CD8-positive, alpha-beta memory T cell (primary cell): ENCODE results near the gene FAM222A. TPM values are rescaled to one million over a fixed set of nuclear protein-coding genes. Genes with fewer than 3 reads are reported as not detected.

ENCODE experiments used
- CTCF ChIA-PET: fragments of 350-600 bp; sonication (Branson Sonifier 250); formaldehyde crosslinking; loops from one replicate; lab custom pipeline; 2021; ENCODE audit warnings: antibody characterized with exemption; lab: Charles Lee
- POLR2A ChIA-PET: fragments of 350-600 bp; sonication (Branson Sonifier 250); formaldehyde crosslinking; loops from one replicate; lab custom pipeline; 2021; ENCODE audit warnings: antibody characterized with exemption; lab: Charles Lee
- DNase-seq, 5 donors: peaks; one replicate each; pipeline versions ENCODE4 v3.0.0 to v3.0.0-alpha.2; 2020 to 2022; ENCODE audit warnings: mixed read lengths in 1 of 5
- H3K27ac ChIP-seq: one replicate; pipeline ENCODE4 v1.7.0; 2013; ENCODE audit warnings: low read depth, mild to moderate bottlenecking, low read length, moderate library complexity
- H3K27me3 ChIP-seq: 2 replicates; pipeline ENCODE4 v1.7.0; 2013; ENCODE audit warnings: low read length, mild to moderate bottlenecking; ENCODE audit not compliant: insufficient read depth, poor library complexity, severe bottlenecking
- H3K36me3 ChIP-seq: 2 replicates; pipeline ENCODE4 v1.7.0; 2013; ENCODE audit warnings: mild to moderate bottlenecking, low read length, moderate library complexity; ENCODE audit not compliant: insufficient read depth
- H3K4me1 ChIP-seq: 2 replicates; pipeline ENCODE4 v1.7.0; 2013; ENCODE audit warnings: mild to moderate bottlenecking, low read length, moderate library complexity; ENCODE audit not compliant: insufficient read depth
- H3K4me3 ChIP-seq: 2 replicates; pipeline ENCODE4 v1.7.0; 2013; ENCODE audit warnings: mild to moderate bottlenecking, low read length
- H3K9me3 ChIP-seq: 2 replicates; pipeline ENCODE4 v1.7.0; 2013; ENCODE audit warnings: mild to moderate bottlenecking, low read length
- H3K27ac Mint-ChIP-seq, 8 donors: one replicate each; pipeline ENCODE4 v1.8.0; 2020 to 2021; ENCODE audit warnings: mixed read lengths in 8 of 8, mild to moderate bottlenecking in 6 of 8, inconsistent platforms in 3 of 8, moderate library complexity in 3 of 8
- H3K27me3 Mint-ChIP-seq, 2 donors: one replicate each; pipeline ENCODE4 v1.8.0; 2020 to 2021; ENCODE audit warnings: mixed read lengths in 2 of 2, mild to moderate bottlenecking in 1 of 2, moderate library complexity in 1 of 2
- H3K36me3 Mint-ChIP-seq, 3 donors: one replicate each; pipeline ENCODE4 v1.8.0; 2020 to 2021; ENCODE audit warnings: mixed read lengths in 3 of 3, inconsistent platforms in 1 of 3, mild to moderate bottlenecking in 1 of 3
- H3K4me1 Mint-ChIP-seq, 3 donors: one replicate each; pipeline ENCODE4 v1.8.0; 2020 to 2021; ENCODE audit warnings: mixed read lengths in 3 of 3, inconsistent platforms in 1 of 3, mild to moderate bottlenecking in 1 of 3
- H3K4me3 Mint-ChIP-seq, 7 donors: one replicate each; pipeline ENCODE4 v1.8.0; 2020 to 2021; ENCODE audit warnings: mixed read lengths in 7 of 7, mild to moderate bottlenecking in 6 of 7, moderate library complexity in 4 of 7, inconsistent platforms in 2 of 7
- H3K9me3 Mint-ChIP-seq, 5 donors: one replicate each; pipeline ENCODE4 v1.8.0; 2020 to 2022; ENCODE audit warnings: mixed read lengths in 5 of 5, mild to moderate bottlenecking in 3 of 5, moderate library complexity in 2 of 5, inconsistent platforms in 1 of 5
- polyA plus RNA-seq: library from polyadenylated mRNA; unstranded; fragments of 300-500 nt; fragmentation: Illumina TruSeq; gene quantifications from one replicate; pipeline ENCODE4 v1.2.3, GENCODE V29; 2021
- total RNA-seq, 2 experiments: library from RNA; stranded (reverse); gene quantifications; one replicate each; pipeline ENCODE4 v1.2.3, GENCODE V29; 2021

FAM222A gene
- total and polyA plus RNA-seq, 3 experiments from 2014 or later = 0.32 to 3.0 (median 2.0) TPM

GRCh38 chr12:109737631-109738030 is 24.0 kb downstream of the FAM222A start:
- Mint-ChIP-seq H3K9me3 (no peaks in the 10 kb centered on the region), H3K4me1 (no peaks in the 10 kb centered on the region)
- POLR2A ChIA-PET = no interaction called here

GRCh38 chr12:109738209-109738608 is 24.6 kb downstream of the FAM222A start:
- H3K4me1 ChIP-seq = no peaks in the 10 kb centered on the region
- H3K9me3 ChIP-seq = no peaks in the 10 kb centered on the region
- no peaks in the 10 kb centered on the region for H3K4me1 Mint-ChIP-seq
- peaks cover 26 to 27% of the 10 kb centered on the region in 2 donors for H3K27me3 Mint-ChIP-seq
- H3K36me3 ChIP-seq = no peaks in the 10 kb centered on the region
- H3K4me3 Mint-ChIP-seq = no peak overlapping the region
- peak in 1 of 5 donors; percentile 21 for DNase-seq
- no peaks in the 10 kb centered on the region for H3K9me3 Mint-ChIP-seq
- ChIA-PET CTCF (no interaction called here), POLR2A (no interaction called here)
- H3K4me3 ChIP-seq = no peak overlapping the region
- peaks cover 5% of the 10 kb centered on the region for H3K27me3 ChIP-seq
- H3K27ac ChIP-seq = no peak overlapping the region
- H3K27ac Mint-ChIP-seq = no peak overlapping the region
- peaks cover 0 to 2% (median 0%) of the 10 kb centered on the region in 3 donors for H3K36me3 Mint-ChIP-seq

More at GRCh38 chr12:109737631-109738030, 24.0 kb downstream of the FAM222A start:
- H3K9me3 ChIP-seq = no peaks in the 10 kb centered on the region
- Mint-ChIP-seq H3K27me3 (peaks cover 30 to 32% of the 10 kb centered on the region in 2 donors), H3K27ac (no peak overlapping the region), H3K36me3 (peaks cover 0 to 4% (median 2%) of the 10 kb centered on the region in 3 donors), H3K4me3 (no peak overlapping the region)
- CTCF ChIA-PET = no interaction called here
- no peaks in the 10 kb centered on the region for H3K4me1 ChIP-seq
- peaks cover 5% of the 10 kb centered on the region for H3K27me3 ChIP-seq
- DNase-seq = peak in 1 of 5 donors; percentile 11
- H3K4me3 ChIP-seq = no peak overlapping the region
- no peak overlapping the region for H3K27ac ChIP-seq
- H3K36me3 ChIP-seq = no peaks in the 10 kb centered on the region

- Histone ChIP-seq H3K27me3 (peaks cover 5% of the 10 kb centered on the region), H3K9me3 (no peaks in the 10 kb centered on the region), H3K4me3 (no peak overlapping the region), H3K27ac (no peak overlapping the region), H3K36me3 (no peaks in the 10 kb centered on the region), H3K4me1 (no peaks in the 10 kb centered on the region)
- Mint-ChIP-seq H3K36me3 (peaks cover 0 to 2% (median 0%) of the 10 kb centered on the region in 3 donors), H3K27ac (peak overlapping the region in 1 of 8 donors; percentile 47), H3K4me1 (no peaks in the 10 kb centered on the region), H3K4me3 (no peak overlapping the region), H3K9me3 (no peaks in the 10 kb centered on the region), H3K27me3 (peaks cover 20 to 21% of the 10 kb centered on the region in 2 donors)
- DNase-seq = peak in 1 of 5 donors; percentile 21
- CTCF ChIA-PET = interaction anchor here (1.1 to 1.4 kb wide), 4 partner anchors 10 to 141 kb away, joined by 3 to 10 read pairs (median 4); no protein-coding TSS in a partner anchor
- POLR2A ChIA-PET = no interaction called here
Measured at GRCh38 chr12:109738878-109739665, 25.4 kb downstream of the FAM222A start.

- POLR2A ChIA-PET = no interaction called here
- Mint-ChIP-seq H3K27me3 (peaks cover 13 to 15% of the 10 kb centered on the region in 2 donors), H3K27ac (peak overlapping the region in 1 of 8 donors; percentile 56), H3K36me3 (peaks cover 0 to 2% (median 0%) of the 10 kb centered on the region in 3 donors), H3K9me3 (no peaks in the 10 kb centered on the region), H3K4me3 (no peak overlapping the region), H3K4me1 (no peaks in the 10 kb centered on the region)
- Histone ChIP-seq H3K27ac (no peak overlapping the region), H3K36me3 (no peaks in the 10 kb centered on the region), H3K27me3 (peaks cover 4% of the 10 kb centered on the region), H3K9me3 (no peaks in the 10 kb centered on the region), H3K4me3 (no peak overlapping the region), H3K4me1 (no peaks in the 10 kb centered on the region)
- DNase-seq = peak in 1 of 5 donors; percentile 35
- CTCF ChIA-PET = interaction anchor here (1.1 to 1.4 kb wide), 4 partner anchors 9 to 142 kb away, joined by 3 to 10 read pairs (median 4); no protein-coding TSS in a partner anchor
Measured at GRCh38 chr12:109739747-109740693, 26.4 kb downstream of the FAM222A start.

GRCh38 chr12:109740694-109741245 is 27.1 kb downstream of the FAM222A start:
- H3K36me3 Mint-ChIP-seq = no peaks in the 10 kb centered on the region
- peak overlapping the region in 1 of 8 donors; percentile 56 for H3K27ac Mint-ChIP-seq
- DNase-seq = peak in 1 of 5 donors; percentile 3
- no peak overlapping the region for H3K4me3 Mint-ChIP-seq
- H3K9me3 Mint-ChIP-seq = no peaks in the 10 kb centered on the region
- ChIA-PET CTCF (interaction anchor here (1.1 to 1.4 kb wide), 2 partner anchors 19 to 143 kb away, joined by 3 to 10 read pairs; no protein-coding TSS in a partner anchor), POLR2A (no interaction called here)
- H3K27me3 ChIP-seq = no peaks in the 10 kb centered on the region
- no peaks in the 10 kb centered on the region for H3K4me1 Mint-ChIP-seq
- no peaks in the 10 kb centered on the region for H3K9me3 ChIP-seq
- peaks cover 5 to 12% of the 10 kb centered on the region in 2 donors for H3K27me3 Mint-ChIP-seq
- no peak overlapping the region for H3K27ac ChIP-seq
- no peaks in the 10 kb centered on the region for H3K4me1 ChIP-seq
- H3K4me3 ChIP-seq = no peak overlapping the region
- H3K36me3 ChIP-seq = no peaks in the 10 kb centered on the region

GRCh38 chr12:109741286-109741969 is 27.8 kb downstream of the FAM222A start:
- no peaks in the 10 kb centered on the region for H3K9me3 ChIP-seq
- no peaks in the 10 kb centered on the region for H3K36me3 ChIP-seq
- DNase-seq = peak in 1 of 5 donors; percentile 11
- peaks cover 5 to 12% of the 10 kb centered on the region in 2 donors for H3K27me3 Mint-ChIP-seq
- no peaks in the 10 kb centered on the region for H3K9me3 Mint-ChIP-seq
- ChIA-PET POLR2A (no interaction called here), CTCF (no interaction called here)
- H3K4me3 Mint-ChIP-seq = no peak overlapping the region
- no peaks in the 10 kb centered on the region for H3K4me1 ChIP-seq
- no peaks in the 10 kb centered on the region for H3K36me3 Mint-ChIP-seq
- no peak overlapping the region for H3K4me3 ChIP-seq
- peak overlapping the region in 1 of 8 donors; percentile 65 for H3K27ac Mint-ChIP-seq
- no peaks in the 10 kb centered on the region for H3K27me3 ChIP-seq
- H3K4me1 Mint-ChIP-seq = no peaks in the 10 kb centered on the region
- no peak overlapping the region for H3K27ac ChIP-seq

- H3K27me3 Mint-ChIP-seq = peaks cover 5 to 11% of the 10 kb centered on the region in 2 donors
- CTCF ChIA-PET = no interaction called here
- Histone ChIP-seq H3K4me1 (no peaks in the 10 kb centered on the region), H3K27ac (no peak overlapping the region), H3K27me3 (no peaks in the 10 kb centered on the region), H3K4me3 (no peak overlapping the region), H3K9me3 (no peaks in the 10 kb centered on the region), H3K36me3 (no peaks in the 10 kb centered on the region)
- POLR2A ChIA-PET = no interaction called here
- H3K9me3 Mint-ChIP-seq = no peaks in the 10 kb centered on the region
- no peak for DNase-seq
- no peaks in the 10 kb centered on the region for H3K4me1 Mint-ChIP-seq
- no peaks in the 10 kb centered on the region for H3K36me3 Mint-ChIP-seq
- H3K4me3 Mint-ChIP-seq = no peak overlapping the region
- H3K27ac Mint-ChIP-seq = peak overlapping the region in 1 of 8 donors; percentile 65
Measured at GRCh38 chr12:109741970-109742703, 28.5 kb downstream of the FAM222A start.
